Coronary artery (tissue), 2 donors: ENCODE data around the gene DDX54.
"Not testable (repeated sequence)": the region's sequence is repeated elsewhere in the genome, so short reads cannot be mapped to it uniquely, and the experiment has no call there.

Source experiments
- DNase-seq: peaks from one replicate; pipeline ENCODE4 v3.0.0-alpha.2; 2017; ENCODE audit warnings: low spot score
- H3K27ac ChIP-seq, 2 donors: fragments of 200-600 bp; sonication (generic); one replicate each; pipeline ENCODE4 v1.5.1; 2016 to 2019
- H3K4me3 ChIP-seq: fragments of 200-600 bp; sonication (generic); 2 replicates; pipeline ENCODE4 v1.5.1; 2016; ENCODE audit warnings: mild to moderate bottlenecking, moderate library complexity
- CTCF ChIP-seq: fragments of 200-600 bp; sonication (generic); IDR thresholded peaks from one replicate; pipeline ENCODE4 v1.5.1; 2019; ENCODE audit warnings: antibody characterized with exemption

Gene DDX54

GRCh38 chr12:113128802-113129663 is 56.2 kb downstream of the DDX54 start:
- no peak overlapping the region for H3K27ac ChIP-seq
- DNase-seq = no peak
- H3K4me3 ChIP-seq = no peak overlapping the region
- no peak for TF ChIP-seq CTCF

GRCh38 chr12:113127791-113128199 is 57.5 kb downstream of the DDX54 start:
- no peak for DNase-seq
- H3K4me3 ChIP-seq = no peak overlapping the region
- no peak for TF ChIP-seq CTCF
- H3K27ac ChIP-seq = no peak overlapping the region

- no peak for TF ChIP-seq CTCF
- Histone ChIP-seq H3K27ac (no peak overlapping the region), H3K4me3 (no peak overlapping the region)
- no peak for DNase-seq
These were observed 64.5 kb downstream of the DDX54 start for GRCh38 chr12:113120670-113121370.

- no peak for TF ChIP-seq CTCF
- H3K4me3 ChIP-seq = no peak overlapping the region
- no peak overlapping the region for H3K27ac ChIP-seq
- no peak for DNase-seq
These were observed 65.2 kb downstream of the DDX54 start for GRCh38 chr12:113119980-113120669.

GRCh38 chr12:113118142-113118541 is 67.1 kb downstream of the DDX54 start:
- DNase-seq = no peak
- TF ChIP-seq CTCF = no peak
- H3K4me3 ChIP-seq = no peak overlapping the region
- H3K27ac ChIP-seq = no peak overlapping the region

GRCh38 chr12:113117684-113118083 is 67.6 kb downstream of the DDX54 start:
- not testable (repeated sequence) for DNase-seq, H3K27ac ChIP-seq

GRCh38 chr12:113116875-113117274 is 68.4 kb downstream of the DDX54 start:
- no peak overlapping the region for H3K4me3 ChIP-seq
- DNase-seq = no peak
- no peak overlapping the region for H3K27ac ChIP-seq
- no peak for TF ChIP-seq CTCF

More at GRCh38 chr12:113117684-113118083, 67.6 kb downstream of the DDX54 start:
- H3K4me3 ChIP-seq = not testable (repeated sequence)
